GM12872 (cell line): Measurements from ENCODE around the gene SHROOM1.

ENCODE experiments used
- CTCF ChIP-seq: IDR thresholded peaks from 3 replicates; pipeline ENCODE4 v1.5.1; 2011; ENCODE audit warnings: low read depth, mild to moderate bottlenecking, low read length, moderate library complexity; ENCODE audit not compliant: insufficient read depth

The SHROOM1 gene

GRCh38 chr5:132782101-132782500 is 48.3 kb downstream of the SHROOM1 start:
- TF ChIP-seq CTCF, result no peak

- no peak for TF ChIP-seq CTCF
Measured at GRCh38 chr5:132781029-132781428, 49.4 kb downstream of the SHROOM1 start.

- TF ChIP-seq CTCF, result no peak
Measured at GRCh38 chr5:132780577-132780976, 49.9 kb downstream of the SHROOM1 start.

GRCh38 chr5:132779961-132780360 is 50.5 kb downstream of the SHROOM1 start:
- no peak for TF ChIP-seq CTCF

GRCh38 chr5:132778856-132779255 is 51.6 kb downstream of the SHROOM1 start:
- TF ChIP-seq CTCF, result no peak

GRCh38 chr5:132778129-132778528 is 52.3 kb downstream of the SHROOM1 start:
- no peak for TF ChIP-seq CTCF

- TF ChIP-seq CTCF, result no peak
Measured at GRCh38 chr5:132777209-132778069, 53.0 kb downstream of the SHROOM1 start, which contains the start of gene SEPTIN8. Gene SEPTIN8, minus strand, starts transcription at chr5:132777239. Its CDS starts 102 bp downstream, at chr5:132777137.
